WTC11 (cell line): ENCODE measurements around the gene EIF4E1B. TPM values are rescaled to one million over a fixed set of nuclear protein-coding genes. Genes with fewer than 3 reads are reported as not detected.

ENCODE experiments used
- ATAC-seq: fragments of 200-7000 bp; cut with Tn5 transposase; 2 replicates; pipeline ENCODE4 v1.10.0; 2021; ENCODE audit warnings: mild to moderate bottlenecking, moderate library complexity
- CTCF ChIA-PET: fragments of 300-600 bp; sonication (Branson Sonifier 250); formaldehyde crosslinking; loops from one replicate; lab custom pipeline; 2021; ENCODE audit warnings: antibody characterized with exemption; lab: Charles Lee
- POLR2A ChIA-PET: fragments of 350-600 bp; sonication (Branson Sonifier 250); formaldehyde crosslinking; loops from one replicate; lab custom pipeline; 2021; ENCODE audit warnings: antibody characterized with exemption; lab: Charles Lee
- DNase-seq: peaks from one replicate; pipeline ENCODE4 v3.0.0; 2021; ENCODE audit warnings: low spot score
- H3K27ac Mint-ChIP-seq: 2 replicates; pipeline ENCODE4 v1.8.0; 2021; ENCODE audit warnings: mixed read lengths
- H3K27me3 Mint-ChIP-seq: 2 replicates; pipeline ENCODE4 v1.8.0; 2021; ENCODE audit warnings: low read depth, mild to moderate bottlenecking, moderate library complexity, mixed read lengths
- H3K36me3 Mint-ChIP-seq: 2 replicates; pipeline ENCODE4 v1.8.0; 2021; ENCODE audit warnings: mixed read lengths
- H3K4me1 Mint-ChIP-seq: 2 replicates; pipeline ENCODE4 v1.8.0; 2022; ENCODE audit warnings: mixed read lengths
- H3K4me3 Mint-ChIP-seq: 2 replicates; pipeline ENCODE4 v1.8.0; 2021; ENCODE audit warnings: mild to moderate bottlenecking, moderate library complexity, mixed read lengths
- H3K9me3 Mint-ChIP-seq: 2 replicates; pipeline ENCODE4 v1.8.0; 2021; ENCODE audit warnings: mixed read lengths
- AR ChIP-seq: fragments of 250-450 bp; sonication (Bioruptor Pico); IDR thresholded peaks from 2 replicates; pipeline ENCODE4 v1.9.0; 2021; ENCODE audit warnings: mild to moderate bottlenecking
- CREB1 ChIP-seq: sonication (generic); formaldehyde crosslinking; IDR thresholded peaks from 2 replicates; pipeline ENCODE4 v1.8.0; 2023; ENCODE audit warnings: mild to moderate bottlenecking, missing genetic modification reagents
- ELF4 ChIP-seq: sonication (generic); formaldehyde crosslinking; IDR thresholded peaks from 2 replicates; pipeline ENCODE4 v1.8.1; 2022; ENCODE audit warnings: low read depth, mild to moderate bottlenecking, moderate library complexity, missing genetic modification reagents
- ERG ChIP-seq: fragments of 250-450 bp; sonication (Bioruptor Pico); IDR thresholded peaks from 2 replicates; pipeline ENCODE4 v1.8.0; 2021; ENCODE audit warnings: mild to moderate bottlenecking
- ESRRA ChIP-seq: sonication (generic); formaldehyde crosslinking; IDR thresholded peaks from 2 replicates; pipeline ENCODE4 v1.8.1; 2022; ENCODE audit warnings: mild to moderate bottlenecking, missing genetic modification reagents, borderline replicate concordance
- HMGA2 ChIP-seq: fragments of 250-450 bp; sonication (Bioruptor Pico); IDR thresholded peaks from 2 replicates; pipeline ENCODE4 v1.4.0; 2021; ENCODE audit warnings: mild to moderate bottlenecking, moderate library complexity
- JUN ChIP-seq: sonication (generic); formaldehyde crosslinking; IDR thresholded peaks from 2 replicates; pipeline ENCODE4 v1.8.0; 2023; ENCODE audit warnings: mild to moderate bottlenecking, missing genetic modification reagents
- KAT7 ChIP-seq: sonication (generic); formaldehyde crosslinking; IDR thresholded peaks from 2 replicates; pipeline ENCODE4 v1.8.1; 2023; ENCODE audit warnings: missing genetic modification reagents, mild to moderate bottlenecking, borderline replicate concordance
- MLX ChIP-seq: sonication (generic); formaldehyde crosslinking; IDR thresholded peaks from 2 replicates; pipeline ENCODE4 v1.8.1; 2023; ENCODE audit warnings: mild to moderate bottlenecking, missing genetic modification reagents, moderate library complexity
- MYBL2 ChIP-seq: sonication (generic); formaldehyde crosslinking; IDR thresholded peaks from 2 replicates; pipeline ENCODE4 v1.8.1; 2023; ENCODE audit warnings: mild to moderate bottlenecking, moderate library complexity, missing genetic modification reagents
- NR2C2 ChIP-seq: sonication (generic); formaldehyde crosslinking; IDR thresholded peaks from 2 replicates; pipeline ENCODE4 v1.8.0; 2022; ENCODE audit warnings: mild to moderate bottlenecking, missing genetic modification reagents
- SMAD3 ChIP-seq: sonication (generic); formaldehyde crosslinking; IDR thresholded peaks from 2 replicates; pipeline ENCODE4 v1.8.0; 2022; ENCODE audit warnings: missing genetic modification reagents, mild to moderate bottlenecking, borderline replicate concordance
- USF2 ChIP-seq: sonication (generic); formaldehyde crosslinking; IDR thresholded peaks from 2 replicates; pipeline ENCODE4 v1.8.1; 2023; ENCODE audit warnings: mild to moderate bottlenecking, missing genetic modification reagents, moderate library complexity
- ZMAT4 ChIP-seq: fragments of 250-450 bp; sonication (Bioruptor Pico); IDR thresholded peaks from 2 replicates; pipeline ENCODE4 v1.9.0; 2021; ENCODE audit warnings: mild to moderate bottlenecking
- ZNF138 ChIP-seq: sonication (generic); formaldehyde crosslinking; conservative IDR thresholded peaks from 2 replicates; pipeline ENCODE4 v1.8.1; 2022; ENCODE audit warnings: mild to moderate bottlenecking, moderate library complexity, missing genetic modification reagents
- ZNF219 ChIP-seq: sonication (generic); formaldehyde crosslinking; IDR thresholded peaks from 2 replicates; pipeline ENCODE4 v1.8.0; 2023; ENCODE audit warnings: missing genetic modification reagents, mild to moderate bottlenecking, borderline replicate concordance
- ZNF232 ChIP-seq: sonication (generic); formaldehyde crosslinking; IDR thresholded peaks from 2 replicates; pipeline ENCODE4 v1.8.0; 2022; ENCODE audit warnings: mild to moderate bottlenecking, missing genetic modification reagents
- ZNF512 ChIP-seq: sonication (generic); formaldehyde crosslinking; IDR thresholded peaks from 2 replicates; pipeline ENCODE4 v1.8.1; 2022; ENCODE audit warnings: missing genetic modification reagents, borderline replicate concordance
- total RNA-seq: library from RNA; stranded (reverse); gene quantifications from 3 replicates; pipeline ENCODE4 v1.2.3, GENCODE V29; 2021

The EIF4E1B gene
- total RNA-seq, 1 experiment from 2014 or later = 0.74 TPM

- TF ChIP-seq ZNF138 = no peak
- no peak for TF ChIP-seq MLX (CRISPR knock-in tag)
- no peak for TF ChIP-seq USF2 (CRISPR knock-in tag)
- TF ChIP-seq KAT7 (CRISPR knock-in tag) = no peak
- TF ChIP-seq ERG (CRISPR knock-in tag) = no peak
- TF ChIP-seq MYBL2 (CRISPR knock-in tag) = no peak
- no peak for TF ChIP-seq ESRRA
- no peak for TF ChIP-seq ZNF232 (CRISPR knock-in tag)
- no peak for TF ChIP-seq HMGA2 (CRISPR knock-in tag)
- TF ChIP-seq CREB1 (CRISPR knock-in tag) = no peak
- TF ChIP-seq SMAD3 = no peak
- peaks cover 7% of the 10 kb centered on the region for H3K9me3 Mint-ChIP-seq
- DNase-seq (no peak), ATAC-seq (no peak)
- no peak overlapping the region for H3K27ac Mint-ChIP-seq
- no peaks in the 10 kb centered on the region for H3K36me3 Mint-ChIP-seq
- POLR2A ChIA-PET = interaction anchor here (0.5 to 0.7 kb wide), 2 partner anchors 15 to 94 kb away, joined by 3 read pairs; partner anchors contain the start of gene TSPAN17
- peaks cover 45% of the 10 kb centered on the region for H3K4me1 Mint-ChIP-seq
- CTCF ChIA-PET = interaction anchor here (1.1 to 3.5 kb wide), 7 partner anchors 8 to 93 kb away, joined by 3 to 22 read pairs (median 5); partner anchors contain the start of gene TSPAN17
- peak overlapping the region; percentile 21; the same call in 1 of the 2 replicates for H3K4me3 Mint-ChIP-seq
- peaks cover 64% of the 10 kb centered on the region for H3K27me3 Mint-ChIP-seq
Measured at GRCh38 chr5:176631383-176632200, 1.1 kb downstream of the EIF4E1B start.

GRCh38 chr5:176632745-176633144 lies 2.3 kb downstream of the EIF4E1B start:
- Mint-ChIP-seq H3K9me3 (peaks cover 7% of the 10 kb centered on the region), H3K27ac (no peak overlapping the region), H3K27me3 (peaks cover 65% of the 10 kb centered on the region), H3K36me3 (no peaks in the 10 kb centered on the region), H3K4me1 (peaks cover 48% of the 10 kb centered on the region), H3K4me3 (no peak overlapping the region)
- ChIA-PET POLR2A (no interaction called here), CTCF (interaction anchor here (0.6 to 1.3 kb wide), 3 partner anchors 15 to 59 kb away, joined by 3 to 4 read pairs (median 3); partner anchors contain the start of gene TSPAN17)
- DNase-seq = no peak
- TF ChIP-seq JUN (no peak), CREB1 (CRISPR knock-in tag) (no peak), AR (CRISPR knock-in tag) (no peak)
- ATAC-seq = no peak

- Mint-ChIP-seq H3K4me1 (peaks cover 44% of the 10 kb centered on the region), H3K36me3 (no peaks in the 10 kb centered on the region)
- no peak for TF ChIP-seq ZMAT4 (CRISPR knock-in tag)
- no peak for TF ChIP-seq ZNF512 (CRISPR knock-in tag)
- TF ChIP-seq ZNF219 (CRISPR knock-in tag) = no peak
- TF ChIP-seq NR2C2 (CRISPR knock-in tag) = no peak
- TF ChIP-seq ELF4 (CRISPR knock-in tag) = no peak
- TF ChIP-seq, all 79 proteins: peak for 0
- Mint-ChIP-seq H3K4me3 (no peak overlapping the region), H3K27me3 (peaks cover 59% of the 10 kb centered on the region), H3K27ac (no peak overlapping the region), H3K9me3 (peaks cover 7% of the 10 kb centered on the region)
- ChIA-PET CTCF (interaction anchor here (1.3 to 2.3 kb wide), 2 partner anchors 27 kb away, joined by 3 to 8 read pairs; no protein-coding TSS in a partner anchor), POLR2A (no interaction called here)
- ATAC-seq (no peak), DNase-seq (no peak)
Measured at GRCh38 chr5:176633598-176633997, 3.1 kb downstream of the EIF4E1B start.
